OCI-LY3 (cell line): Measurements from ENCODE around the gene EIF2A.
"Not testable (repeated sequence)": the region's sequence is repeated elsewhere in the genome, so short reads cannot be mapped to it uniquely, and the experiment has no call there.

Experiments
- H2AFZ ChIP-seq: fragments of 200-600, 300-600 bp; shearing (Covaris generic); 2 replicates; pipeline ENCODE4 v1.6.0; 2014; ENCODE audit warnings: antibody characterized with exemption, low read depth, low read length
- H3K27ac ChIP-seq: fragments of 200-600, 300-600 bp; sonication (generic); 2 replicates; pipeline ENCODE4 v1.5.1; 2014; ENCODE audit warnings: mild to moderate bottlenecking, low read length, moderate library complexity, mixed read lengths
- H3K27me3 ChIP-seq: fragments of 200-600, 300-600 bp; sonication (generic); 2 replicates; pipeline ENCODE4 v1.6.1; 2014; ENCODE audit warnings: low read depth, low read length, mixed read lengths
- H3K36me3 ChIP-seq: fragments of 200-600, 300-600 bp; sonication (generic); replicated peaks from 2 replicates; pipeline ENCODE3; 2014; ENCODE audit warnings: low read depth, low read length, mixed read lengths
- H3K4me1 ChIP-seq: fragments of 300-600, 200-600 bp; sonication (generic); 2 replicates; pipeline ENCODE4 v1.6.1; 2014; ENCODE audit warnings: low read length, mixed read lengths
- H3K4me2 ChIP-seq: fragments of 200-600, 300-600 bp; sonication (generic); 2 replicates; pipeline ENCODE4 v1.6.1; 2014; ENCODE audit warnings: low read length, mixed read lengths
- H3K4me3 ChIP-seq: fragments of 300-600, 200-600 bp; sonication (generic); 2 replicates; pipeline ENCODE4 v1.5.1; 2014; ENCODE audit warnings: antibody characterized with exemption, mild to moderate bottlenecking, low read length, moderate library complexity
- H3K79me2 ChIP-seq: fragments of 300-600, 200-600 bp; shearing (Covaris generic); 2 replicates; pipeline ENCODE4 v1.6.1; 2014; ENCODE audit warnings: mild to moderate bottlenecking, low read length, mixed read lengths
- H3K9ac ChIP-seq: fragments of 300-600, 200-600 bp; shearing (Covaris generic); 2 replicates; pipeline ENCODE4 v1.6.0; 2014; ENCODE audit warnings: mild to moderate bottlenecking, low read length, moderate library complexity
- H3K9me3 ChIP-seq: fragments of 200-600, 300-600 bp; shearing (Covaris generic); 2 replicates; pipeline ENCODE4 v1.6.1; 2014; ENCODE audit warnings: low read length, mixed read lengths; ENCODE audit not compliant: insufficient read depth
- H4K20me1 ChIP-seq: fragments of 200-600, 300-600 bp; sonication (generic); 2 replicates; pipeline ENCODE4 v1.6.1; 2016; ENCODE audit warnings: low read length, mixed read lengths; ENCODE audit not compliant: insufficient read depth
- CTCF ChIP-seq: fragments of 200-600, 300-600 bp; sonication (generic); IDR thresholded peaks from 2 replicates; pipeline ENCODE4 v1.5.1; 2014; ENCODE audit warnings: antibody characterized with exemption, low read length, low read depth
- EZH2phosphoT487 ChIP-seq: fragments of 200-600 bp; shearing (Covaris generic); IDR thresholded peaks from 2 replicates; pipeline ENCODE4 v1.6.1; 2018; ENCODE audit warnings: antibody characterized with exemption, mixed run types, low read depth

EIF2A gene

GRCh38 chr3:150612494-150612893 lies 65.9 kb downstream of the EIF2A start:
- H3K27ac ChIP-seq = no peak overlapping the region
- H3K9ac ChIP-seq = no peak overlapping the region
- H3K27me3 ChIP-seq = no peaks in the 10 kb centered on the region
- no peaks in the 10 kb centered on the region for H3K9me3 ChIP-seq
- H4K20me1 ChIP-seq = peaks cover 78% of the 10 kb centered on the region
- H3K4me2 ChIP-seq = no peak overlapping the region
- H3K79me2 ChIP-seq = peaks cover 83% of the 10 kb centered on the region
- no peak overlapping the region for H2AFZ ChIP-seq
- TF ChIP-seq EZH2phosphoT487 (no peak), CTCF (no peak)
- H3K4me3 ChIP-seq = no peak overlapping the region
- H3K36me3 ChIP-seq = peaks cover 42% of the 10 kb centered on the region
- H3K4me1 ChIP-seq = peaks cover 39% of the 10 kb centered on the region

- H3K4me3 ChIP-seq = no peak overlapping the region
- peaks cover 78% of the 10 kb centered on the region for H4K20me1 ChIP-seq
- no peak for TF ChIP-seq EZH2phosphoT487
- TF ChIP-seq CTCF = no peak
- no peak overlapping the region for H3K9ac ChIP-seq
- no peaks in the 10 kb centered on the region for H3K27me3 ChIP-seq
- H3K27ac ChIP-seq = no peak overlapping the region
- H3K4me1 ChIP-seq = peaks cover 33% of the 10 kb centered on the region
- no peak overlapping the region for H3K4me2 ChIP-seq
- no peak overlapping the region for H2AFZ ChIP-seq
- H3K36me3 ChIP-seq = peaks cover 42% of the 10 kb centered on the region
- H3K9me3 ChIP-seq = no peaks in the 10 kb centered on the region
- H3K79me2 ChIP-seq = peaks cover 83% of the 10 kb centered on the region
Observed at GRCh38 chr3:150613034-150613433, 66.4 kb downstream of the EIF2A start.

- Histone ChIP-seq H3K27ac (no peak overlapping the region), H3K79me2 (peaks cover 83% of the 10 kb centered on the region), H3K27me3 (no peaks in the 10 kb centered on the region), H2AFZ (no peak overlapping the region), H4K20me1 (peaks cover 78% of the 10 kb centered on the region), H3K9me3 (no peaks in the 10 kb centered on the region), H3K4me2 (no peak overlapping the region), H3K36me3 (peaks cover 40% of the 10 kb centered on the region), H3K4me1 (peaks cover 25% of the 10 kb centered on the region), H3K4me3 (no peak overlapping the region), H3K9ac (no peak overlapping the region)
- no peak for TF ChIP-seq EZH2phosphoT487
- no peak for TF ChIP-seq CTCF
Observed at GRCh38 chr3:150613709-150614480, 67.3 kb downstream of the EIF2A start.

GRCh38 chr3:150620002-150620689 lies 73.6 kb downstream of the EIF2A start:
- Histone ChIP-seq H3K36me3 (peaks cover 18% of the 10 kb centered on the region), H3K27ac (no peak overlapping the region), H3K9me3 (no peaks in the 10 kb centered on the region), H3K4me1 (no peaks in the 10 kb centered on the region; the same call in 1 of the 2 replicates), H3K4me3 (no peak overlapping the region), H3K27me3 (no peaks in the 10 kb centered on the region), H4K20me1 (peaks cover 55% of the 10 kb centered on the region), H2AFZ (no peak overlapping the region), H3K79me2 (peaks cover 80% of the 10 kb centered on the region), H3K9ac (no peak overlapping the region), H3K4me2 (no peak overlapping the region)
- TF ChIP-seq EZH2phosphoT487 (no peak), CTCF (no peak)

GRCh38 chr3:150622955-150623354 lies 76.4 kb downstream of the EIF2A start:
- not testable (repeated sequence) for H3K4me1 ChIP-seq, H3K4me3 ChIP-seq, H3K9me3 ChIP-seq, H3K9ac ChIP-seq, H3K4me2 ChIP-seq, H3K27ac ChIP-seq, H2AFZ ChIP-seq, H3K27me3 ChIP-seq
- peaks cover 29% of the 10 kb centered on the region for H3K36me3 ChIP-seq
- H4K20me1 ChIP-seq = peaks cover 45% of the 10 kb centered on the region
- H3K79me2 ChIP-seq = peaks cover 67% of the 10 kb centered on the region
